IPS-11a (cell line): ENCODE measurements around the gene LCMT2.
"Not testable (repeated sequence)": the region's sequence is repeated elsewhere in the genome, so short reads cannot be mapped to it uniquely, and the experiment has no call there.

Experiments used
- H3K4me3 ChIP-seq: one replicate; pipeline ENCODE4 v1.5.1; 2013; ENCODE audit warnings: low read depth, low read length, control low read depth

Gene LCMT2

DNA sequence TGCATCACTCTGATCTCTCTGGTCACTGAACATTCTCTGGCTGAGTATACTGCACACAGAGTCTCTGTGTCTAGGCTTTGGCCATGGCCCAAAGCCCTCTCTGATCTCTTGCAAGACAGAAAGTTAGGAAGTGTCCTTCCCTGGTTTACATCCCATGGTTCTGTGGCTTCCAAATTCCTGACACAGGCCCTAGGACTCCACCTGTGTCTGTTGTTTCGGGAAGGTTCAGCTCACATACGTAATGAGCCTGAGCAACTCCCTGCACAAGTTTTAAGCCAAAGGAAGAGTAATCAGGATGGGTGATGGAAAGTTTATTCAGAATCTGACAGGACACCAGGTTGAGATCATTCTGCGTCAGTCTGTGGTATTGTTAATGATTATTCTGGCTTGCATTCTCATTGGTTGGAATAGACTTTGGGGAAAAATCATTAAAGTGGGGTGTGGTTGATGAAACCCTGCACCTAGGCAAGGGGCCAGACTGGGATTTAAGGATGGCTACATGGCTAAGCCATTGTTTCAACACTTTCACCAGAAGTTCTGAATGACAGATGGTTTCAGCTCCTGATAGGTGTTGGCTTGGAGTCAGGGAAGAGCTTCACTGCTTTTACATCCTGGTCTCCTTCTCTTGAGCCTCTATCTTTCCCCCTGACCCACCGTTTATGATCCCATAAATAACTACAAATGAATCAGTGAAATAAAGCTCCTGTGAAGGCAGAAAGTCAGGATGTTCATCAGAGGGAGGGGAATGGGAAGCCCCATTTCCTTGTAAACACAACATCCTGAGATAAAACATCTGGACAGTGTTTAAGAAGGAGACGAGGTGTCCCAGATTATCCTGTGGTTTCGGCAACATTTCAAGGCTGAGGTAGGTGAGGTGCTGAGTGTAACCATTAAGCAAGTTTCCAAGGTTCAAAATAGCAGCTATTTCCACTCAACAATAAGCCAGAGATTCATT, 14.1 kb downstream of the LCMT2 start:
- no peak overlapping the region for H3K4me3 ChIP-seq

DNA sequence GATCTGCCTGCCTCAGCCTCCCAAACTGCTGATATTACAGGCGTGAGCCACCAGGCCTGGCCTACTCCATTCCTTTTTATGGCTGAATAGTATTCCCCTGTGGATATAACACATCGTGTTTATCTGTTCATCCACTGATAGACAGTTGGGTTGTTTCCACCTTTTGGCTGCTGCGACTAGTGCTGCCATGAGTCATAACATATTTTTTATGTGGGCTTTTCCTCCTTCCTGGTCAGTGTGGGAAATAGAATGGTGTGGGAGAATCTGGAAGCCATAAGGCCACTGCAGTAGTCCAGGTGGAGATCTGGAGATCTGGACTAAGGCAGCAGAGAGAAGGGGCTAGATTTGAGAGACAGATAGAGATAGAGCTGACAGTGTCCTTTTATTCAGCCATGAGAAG, 16.2 kb downstream of the LCMT2 start:
- H3K4me3 ChIP-seq: no peak overlapping the region

GRCh38 chr15:43312378-43312777, 18.0 kb downstream of the LCMT2 start:
- no peak overlapping the region for H3K4me3 ChIP-seq

DNA sequence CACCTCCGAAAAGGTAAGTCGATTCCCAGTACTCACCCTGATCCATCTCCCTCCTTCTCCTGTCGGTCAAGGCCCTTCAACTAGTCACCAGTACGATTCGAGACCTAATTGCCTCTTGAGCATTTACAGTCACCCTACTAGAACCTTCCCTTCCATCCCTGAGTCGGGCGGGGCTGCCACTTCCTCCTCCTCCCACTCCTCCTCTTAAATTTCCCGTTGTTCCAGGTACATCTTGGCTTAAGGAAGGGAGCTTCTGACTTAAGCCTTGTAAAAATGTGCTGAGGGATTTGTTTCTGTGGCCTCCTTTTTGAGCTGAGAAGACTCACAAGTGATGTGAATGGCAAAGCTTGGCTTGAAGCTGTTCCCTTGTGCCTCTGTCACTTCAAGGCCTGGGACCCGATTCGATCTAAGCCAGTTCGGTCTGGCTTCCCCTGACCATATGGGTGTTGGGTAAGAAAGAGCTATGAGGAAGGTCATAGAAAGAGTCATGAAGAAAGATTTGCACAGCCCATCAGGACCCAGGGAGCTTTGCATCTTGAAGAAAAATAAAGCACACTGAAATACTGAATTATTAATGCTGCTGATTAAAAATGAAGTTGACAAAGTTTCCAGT, 28.1 kb downstream of the LCMT2 start, which contains the start of gene TGM7:
Gene TGM7 (minus strand): TSS at position 51 of the 613 bp plus-strand sequence.
- H3K4me3 ChIP-seq: no peak within 1 kb of the TSS

DNA sequence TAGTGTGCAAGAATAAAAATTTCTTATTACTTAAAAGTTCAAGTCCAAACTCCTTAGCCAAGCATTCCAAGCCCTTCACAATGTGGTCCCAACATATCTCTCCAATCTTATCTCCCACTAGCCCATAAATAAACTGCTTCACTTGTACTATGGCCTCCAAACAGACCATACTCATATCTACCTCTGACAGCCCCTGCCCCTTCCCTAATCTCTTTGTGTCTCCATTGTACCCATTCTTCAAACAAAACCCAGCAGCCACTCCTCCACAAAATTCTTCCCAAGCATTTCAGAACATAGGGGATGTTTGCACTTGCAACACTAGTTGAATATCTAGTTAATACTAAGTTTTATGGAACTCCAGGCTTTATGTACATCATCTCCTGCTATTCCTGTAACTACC, 30.5 kb downstream of the LCMT2 start:
- no peak overlapping the region for H3K4me3 ChIP-seq

DNA sequence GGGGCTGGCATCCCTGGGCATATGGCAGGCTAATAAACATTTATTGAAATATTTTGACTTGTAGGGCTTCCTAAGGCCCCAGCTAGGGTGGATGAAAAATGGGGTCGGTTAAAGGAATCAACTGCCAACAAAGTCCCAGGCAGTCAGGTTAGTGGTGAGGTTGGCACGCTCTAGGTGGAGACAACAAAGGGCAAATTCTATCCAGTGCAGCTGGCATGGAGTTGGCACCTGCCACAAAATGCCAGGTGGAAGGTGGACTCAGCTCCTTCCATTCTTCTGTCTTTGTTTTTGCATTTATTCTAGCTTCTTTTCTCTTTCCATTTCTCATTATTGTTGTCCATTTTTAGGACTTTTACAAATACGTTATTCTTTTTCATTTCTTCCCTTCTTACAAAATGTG, 31.0 kb downstream of the LCMT2 start:
- H3K4me3 ChIP-seq: no peak overlapping the region

DNA sequence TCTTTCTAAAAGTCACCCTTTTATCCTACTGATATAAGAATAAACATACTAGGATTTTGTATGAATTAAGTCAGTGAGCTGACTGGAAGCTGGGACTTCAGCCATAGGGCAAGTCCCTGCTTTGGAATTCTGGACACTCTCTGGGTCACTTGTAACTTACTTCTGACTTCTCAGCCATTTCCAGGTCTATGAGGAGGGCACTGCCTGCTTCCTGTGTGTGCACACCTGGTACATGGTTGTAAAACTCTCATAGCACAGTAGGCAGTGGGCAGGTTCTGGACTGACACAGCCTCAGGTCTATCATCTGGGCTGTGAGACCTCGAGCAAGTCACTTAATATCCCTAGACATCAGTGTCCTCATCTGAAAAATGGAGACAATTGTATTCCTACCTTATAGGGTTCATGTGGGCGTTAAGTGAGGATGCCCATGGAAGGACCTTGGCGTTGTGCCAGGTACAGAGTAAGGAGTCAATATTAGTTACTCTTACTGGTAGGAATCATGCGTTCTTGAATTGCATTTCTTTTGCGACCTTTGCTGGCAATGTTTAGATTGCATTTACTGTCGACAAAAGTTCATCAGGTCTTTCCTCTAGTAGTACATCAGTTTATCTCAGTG, 36.2 kb downstream of the LCMT2 start:
- no peak overlapping the region for H3K4me3 ChIP-seq

DNA sequence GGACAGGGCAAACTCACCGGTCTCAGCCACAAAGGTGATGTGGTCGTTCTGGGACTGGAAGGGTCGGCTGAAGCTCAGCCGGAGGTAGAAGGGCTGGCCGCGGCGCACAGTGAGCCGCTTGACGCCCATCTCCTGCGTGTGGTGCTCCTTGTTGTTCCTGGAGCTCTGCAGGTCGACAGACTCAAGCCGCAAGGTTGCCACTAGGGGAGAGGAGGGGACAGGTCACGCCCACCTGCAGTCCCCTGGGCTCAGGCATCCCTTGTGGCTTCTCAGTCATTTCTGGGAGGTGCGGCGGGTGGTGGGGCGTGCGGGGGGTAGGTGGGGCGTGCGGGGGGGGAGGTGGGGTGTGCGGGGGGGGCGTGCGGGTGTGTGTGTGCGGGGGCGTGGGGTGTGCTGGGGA, 36.9 kb downstream of the LCMT2 start:
- H3K4me3 ChIP-seq: no peak overlapping the region

DNA sequence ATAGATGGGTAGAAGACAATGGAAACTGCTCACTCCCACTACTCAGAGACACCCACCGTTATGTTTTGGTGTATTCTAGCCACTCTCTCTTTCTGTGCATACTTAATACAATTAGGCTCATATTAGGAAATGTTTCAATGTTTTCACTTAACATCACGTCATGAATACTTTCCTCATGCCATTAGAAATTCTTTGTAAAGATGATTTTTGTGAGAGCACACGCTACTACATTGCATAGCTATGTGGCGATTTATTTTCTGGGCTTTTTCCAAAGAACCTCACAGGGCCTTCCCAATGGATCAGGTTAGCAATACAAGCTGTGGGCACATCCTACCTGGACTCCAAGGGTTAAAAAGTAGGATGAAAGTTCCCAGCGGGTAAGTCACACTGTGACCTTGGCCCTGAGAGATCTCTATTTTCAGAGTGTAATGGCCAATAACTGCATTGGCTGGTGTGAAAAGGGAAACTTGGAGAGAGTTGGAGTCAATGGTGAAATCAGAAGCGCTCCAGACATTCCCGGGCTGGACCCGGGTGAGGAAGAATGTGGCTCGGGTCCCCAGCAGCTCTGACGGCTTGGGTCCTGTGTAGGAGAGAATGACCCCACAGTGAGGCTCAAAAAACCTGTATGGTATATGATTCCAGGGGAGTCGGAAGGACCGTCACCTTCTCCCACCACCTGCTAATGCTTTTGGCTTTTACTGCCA, 37.8 kb downstream of the LCMT2 start:
- H3K4me3 ChIP-seq: no peak overlapping the region

DNA sequence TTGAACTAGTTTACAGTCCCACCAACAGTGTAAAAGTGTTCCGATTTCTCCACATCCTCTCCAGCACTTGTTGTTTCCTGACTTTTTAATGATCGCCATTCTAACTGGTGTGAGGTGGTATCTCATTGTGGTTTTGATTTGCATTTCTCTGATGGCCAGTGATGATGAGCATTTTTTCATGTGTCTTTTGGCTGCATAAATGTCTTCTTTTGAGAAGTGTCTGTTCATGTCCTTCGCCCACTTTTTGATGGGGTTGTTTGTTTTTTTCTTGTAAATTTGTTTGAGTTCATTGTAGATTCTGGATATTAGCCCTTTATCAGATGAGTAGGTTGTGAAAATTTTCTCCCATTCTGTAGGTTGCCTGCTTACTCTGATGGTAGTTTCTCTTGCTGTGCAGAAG, 40.7 kb downstream of the LCMT2 start:
- H3K4me3 ChIP-seq: not testable (repeated sequence)

DNA sequence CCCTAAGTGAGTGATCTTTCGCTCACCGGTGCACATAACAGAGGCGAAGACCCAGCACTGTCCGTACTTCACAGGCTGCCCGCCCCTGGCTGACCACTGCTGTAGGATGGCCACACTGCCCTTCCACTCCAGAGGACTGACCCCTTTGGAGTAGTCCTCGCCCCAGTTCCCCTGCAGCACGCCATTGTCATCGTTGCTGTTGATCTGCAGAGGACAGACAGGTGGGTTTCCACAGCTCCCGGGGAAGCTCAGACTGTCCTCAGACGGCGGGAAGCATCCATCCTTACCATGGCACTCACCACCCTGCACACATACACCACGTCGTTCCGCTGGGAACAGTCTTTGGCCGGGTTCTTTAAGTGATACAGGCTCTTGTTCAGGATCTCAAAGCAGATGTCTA, 43.1 kb downstream of the LCMT2 start:
- H3K4me3 ChIP-seq: no peak overlapping the region

DNA sequence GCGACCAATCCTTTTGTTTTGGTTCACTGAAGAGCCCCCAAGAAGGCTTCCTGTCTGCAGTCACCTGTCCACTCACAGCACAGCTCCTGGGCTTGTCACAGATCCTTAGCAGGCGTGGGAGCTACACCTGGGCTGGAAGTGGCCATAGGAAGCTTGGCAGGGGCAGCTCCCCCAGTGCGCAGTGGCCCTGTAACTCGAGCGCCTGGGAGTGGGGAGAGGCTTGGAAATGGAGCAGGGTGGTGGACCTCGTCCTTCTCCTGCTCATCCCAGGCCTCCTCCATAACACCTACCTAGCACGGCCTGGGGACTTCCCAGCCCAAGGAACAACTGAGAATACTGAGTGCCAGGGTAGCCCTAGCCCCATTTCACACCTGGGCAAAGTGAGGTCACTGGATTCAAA, 44.3 kb downstream of the LCMT2 start:
- H3K4me3 ChIP-seq: no peak overlapping the region

DNA sequence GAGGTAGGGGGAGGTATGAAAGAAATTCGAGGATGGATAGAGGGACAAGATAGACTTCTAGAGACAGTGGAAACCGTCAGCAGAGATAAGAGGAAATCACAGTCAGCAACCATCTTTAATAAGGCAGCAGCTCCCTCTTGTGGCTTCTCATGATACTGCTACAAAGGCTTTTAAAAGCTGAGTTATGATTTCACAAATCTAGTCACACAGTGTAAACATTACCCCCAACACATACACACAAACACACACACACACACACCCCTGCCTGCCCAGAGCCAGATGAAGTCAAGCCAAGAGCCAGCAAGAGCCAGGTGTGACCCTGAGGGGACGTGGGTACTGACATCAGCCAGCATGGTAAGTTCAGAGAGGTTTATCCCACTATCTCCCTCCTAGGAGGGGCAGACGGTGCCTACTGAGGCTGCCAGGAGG, 44.8 kb downstream of the LCMT2 start:
- no peak overlapping the region for H3K4me3 ChIP-seq

DNA sequence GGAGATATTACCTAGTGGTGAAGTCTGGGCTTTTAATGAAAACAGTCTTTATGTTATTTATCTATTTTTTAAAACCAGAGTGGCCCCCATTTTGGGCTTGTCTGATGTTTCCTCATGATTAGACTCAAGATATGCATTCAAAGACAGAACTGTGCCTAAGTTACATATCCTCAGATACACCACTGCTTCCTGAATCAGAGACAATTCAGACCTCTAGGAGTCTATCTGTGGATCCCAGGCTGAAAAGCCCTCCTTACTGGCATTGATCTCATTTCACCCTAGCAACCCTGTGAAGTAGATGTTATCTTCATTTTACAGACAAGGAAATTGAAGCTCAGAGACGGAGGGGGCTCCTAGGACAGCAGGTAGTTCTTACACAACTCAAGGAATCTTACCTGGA, 46.8 kb downstream of the LCMT2 start:
- H3K4me3 ChIP-seq: no peak overlapping the region

DNA sequence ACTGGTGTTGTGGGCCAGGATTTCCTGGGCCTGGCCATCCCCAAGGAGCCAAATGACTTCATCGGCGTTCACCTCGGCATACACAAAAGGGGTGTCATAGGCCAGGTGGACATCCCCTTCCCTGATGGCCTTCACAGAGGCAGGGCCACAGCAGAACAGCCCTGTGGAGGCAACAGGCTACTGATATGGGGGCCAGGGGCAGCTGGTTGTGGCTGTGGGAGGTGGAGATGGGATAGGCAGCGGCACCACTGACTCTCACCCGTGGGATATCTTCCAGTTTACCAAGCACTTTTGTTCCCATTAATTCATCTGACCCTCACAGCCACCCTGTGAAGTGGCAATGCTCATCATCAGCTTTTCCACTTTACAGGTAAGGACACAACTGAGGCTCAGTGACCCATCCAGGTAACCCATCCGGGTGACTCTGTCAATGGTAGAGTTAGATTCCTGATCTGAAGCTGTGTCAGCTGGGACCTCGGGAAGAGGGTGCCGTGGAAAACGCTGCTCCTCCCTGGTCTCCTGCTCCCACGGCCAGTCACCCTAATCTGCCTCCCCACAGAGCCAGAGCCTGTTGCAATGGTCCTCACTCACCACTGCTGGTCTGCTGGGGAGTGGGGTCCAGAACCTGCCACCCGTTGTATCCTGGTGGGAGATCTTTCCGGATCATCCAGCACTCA, 48.3 kb downstream of the LCMT2 start:
- no peak overlapping the region for H3K4me3 ChIP-seq

GRCh38 chr15:43280996-43281395, 49.4 kb downstream of the LCMT2 start:
- no peak overlapping the region for H3K4me3 ChIP-seq

DNA sequence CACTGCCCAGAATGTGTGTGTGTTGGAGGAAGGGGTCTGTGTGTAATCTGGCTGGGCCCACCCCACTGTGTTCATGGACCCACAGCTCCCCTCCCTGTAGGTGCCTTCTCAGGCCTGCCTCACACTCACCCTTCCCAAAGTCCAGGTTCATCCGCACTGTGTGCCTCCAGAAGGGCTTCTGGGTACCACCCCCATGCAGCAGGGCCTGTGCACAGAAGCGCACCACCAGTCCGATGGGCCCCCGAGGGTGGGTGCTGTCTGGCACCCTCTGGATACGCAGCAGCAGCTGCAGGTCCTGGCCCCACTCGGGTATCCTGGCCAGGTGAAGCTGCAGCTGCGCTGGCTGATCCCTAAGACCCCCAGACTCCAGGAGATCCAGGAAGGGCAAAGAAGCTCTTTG, 50.9 kb downstream of the LCMT2 start:
- H3K4me3 ChIP-seq: no peak overlapping the region

DNA sequence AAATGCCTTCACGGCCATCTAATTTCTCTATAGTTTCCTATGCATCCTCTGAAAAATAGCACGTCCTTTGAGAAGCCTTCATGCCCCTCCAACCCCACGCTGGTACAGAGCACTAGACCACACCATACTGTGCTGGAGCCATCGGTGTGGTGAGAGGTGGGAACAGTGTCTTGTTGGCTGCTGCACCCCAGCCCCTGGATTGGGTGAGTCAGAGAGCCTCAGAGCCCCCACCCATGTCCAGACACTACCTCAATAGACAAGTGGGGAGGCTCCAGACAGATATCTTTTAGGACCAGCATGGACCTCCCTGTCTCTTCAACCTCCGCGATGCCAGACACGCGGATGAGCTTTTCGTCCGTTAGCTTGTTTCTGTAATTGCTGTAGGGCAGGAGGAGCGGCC, 51.5 kb downstream of the LCMT2 start:
- H3K4me3 ChIP-seq: no peak overlapping the region

- no peak overlapping the region for H3K4me3 ChIP-seq
Measured at GRCh38 chr15:43277901-43278300, 52.5 kb downstream of the LCMT2 start.

- H3K4me3 ChIP-seq: no peak overlapping the region
Measured at GRCh38 chr15:43277231-43277823, 53.0 kb downstream of the LCMT2 start.
